MCF 10A (cell line): ENCODE measurements around the gene VPREB3. TPM values are rescaled to one million over a fixed set of nuclear protein-coding genes. Genes with fewer than 3 reads are reported as not detected.

Experiments
- BruUV-seq: library from RNA; stranded (reverse); fragments of 400-500 nt; replicated peaks from 2 replicates; lab custom pipeline; 2021; lab: Mats Ljungman, UMichigan
- CTCF ChIA-PET: fragments of 300-600 bp; sonication (Branson Sonifier 250); formaldehyde crosslinking; extraction: SDS; loops from one replicate; lab custom pipeline; 2021; ENCODE audit warnings: antibody characterized with exemption, inconsistent platforms; lab: Yijun Ruan, JAX
- POLR2A ChIA-PET: fragments of 300-600, 350-650 bp; sonication (Branson Sonifier 250); formaldehyde crosslinking; extraction: SDS; loops from one replicate; lab custom pipeline; 2020; ENCODE audit warnings: antibody characterized with exemption, inconsistent platforms; lab: Yijun Ruan, JAX
- DNase-seq: peaks from one replicate; pipeline ENCODE4 v3.0.0-alpha.2; 2018; ENCODE audit not compliant: unreplicated experiment
- H3K27ac Mint-ChIP-seq: one replicate; pipeline ENCODE4 v1.8.0; 2022; ENCODE audit warnings: mild to moderate bottlenecking, low read depth, mixed read lengths; ENCODE audit not compliant: unreplicated experiment
- H3K27me3 Mint-ChIP-seq: one replicate; pipeline ENCODE4 v1.8.0; 2022; ENCODE audit warnings: mixed read lengths; ENCODE audit not compliant: insufficient read depth, unreplicated experiment
- H3K36me3 Mint-ChIP-seq: one replicate; pipeline ENCODE4 v1.8.0; 2022; ENCODE audit warnings: mild to moderate bottlenecking, moderate library complexity, mixed read lengths; ENCODE audit not compliant: insufficient read depth, unreplicated experiment
- H3K4me1 Mint-ChIP-seq: one replicate; pipeline ENCODE4 v1.8.0; 2022; ENCODE audit warnings: mixed read lengths; ENCODE audit not compliant: insufficient read depth, unreplicated experiment
- H3K4me3 Mint-ChIP-seq: one replicate; pipeline ENCODE4 v1.8.0; 2022; ENCODE audit warnings: mild to moderate bottlenecking, moderate library complexity, mixed read lengths; ENCODE audit not compliant: unreplicated experiment
- H3K9me3 Mint-ChIP-seq: one replicate; pipeline ENCODE4 v1.8.0; 2022; ENCODE audit warnings: mixed read lengths; ENCODE audit not compliant: unreplicated experiment
- CTCF ChIP-seq: fragments of 200-600 bp; IDR thresholded peaks from one replicate; pipeline ENCODE4 v1.8.0; 2022; ENCODE audit warnings: antibody characterized with exemption, mild to moderate bottlenecking; ENCODE audit not compliant: unreplicated experiment
- intact Hi-C: fragments of 100-400 bp; cut with micrococcal nuclease; formaldehyde crosslinking; loops from 2 replicates; pipeline ENCODE4 v1.14.1; 2022
- total RNA-seq: library from RNA; stranded (reverse); gene quantifications from 2 replicates; pipeline ENCODE4 v1.2.3, GENCODE V29; 2022

VPREB3 gene
- total RNA-seq, 1 experiment from 2014 or later: not detected

GRCh38 chr22:23781511-23782183 is 27.4 kb upstream of the VPREB3 start:
- Mint-ChIP-seq H3K9me3 (no peaks in the 10 kb centered on the region), H3K4me3 (peak overlapping the region; percentile 38), H3K4me1 (peaks cover 13% of the 10 kb centered on the region), H3K27ac (peak overlapping the region; percentile 80), H3K36me3 (no peaks in the 10 kb centered on the region), H3K27me3 (no peaks in the 10 kb centered on the region)
- POLR2A ChIA-PET: interaction anchor here (0.6 to 2.0 kb wide), 7 partner anchors 10 to 523 kb away, joined by 3 to 8 read pairs (median 3); partner anchors contain the start of genes MIF, MMP11 and SLC2A11
- TF ChIP-seq CTCF: no peak
- intact Hi-C loops: no loop called here
- peak; percentile 93 for DNase-seq
- BruUV-seq: no TSS peak
- CTCF ChIA-PET: interaction anchor here (0.7 kb wide), 1 partner anchor 69 kb away, joined by 3 read pairs; no protein-coding TSS in a partner anchor

GRCh38 chr22:23781065-23781464 is 26.8 kb upstream of the VPREB3 start:
- DNase-seq: no peak
- no peaks in the 10 kb centered on the region for H3K9me3 Mint-ChIP-seq
- POLR2A ChIA-PET: interaction anchor here (0.6 to 2.0 kb wide), 7 partner anchors 9 to 522 kb away, joined by 3 to 8 read pairs (median 3); partner anchors contain the start of genes MIF, MMP11 and SLC2A11
- no TSS peak for BruUV-seq
- H3K4me1 Mint-ChIP-seq: peaks cover 13% of the 10 kb centered on the region
- no peaks in the 10 kb centered on the region for H3K36me3 Mint-ChIP-seq
- H3K4me3 Mint-ChIP-seq: peak overlapping the region; percentile 38
- H3K27me3 Mint-ChIP-seq: no peaks in the 10 kb centered on the region
- intact Hi-C loops: no loop called here
- no peak for TF ChIP-seq CTCF
- CTCF ChIA-PET: interaction anchor here (0.7 kb wide), 1 partner anchor 69 kb away, joined by 3 read pairs; no protein-coding TSS in a partner anchor
- peak overlapping the region; percentile 80 for H3K27ac Mint-ChIP-seq

- ChIA-PET CTCF (no interaction called here), POLR2A (interaction anchor here (1.6 kb wide), 1 partner anchor 8 kb away, joined by 8 read pairs; the partner anchor contains the start of gene MMP11)
- no TSS peak for BruUV-seq
- H3K4me1 Mint-ChIP-seq: peaks cover 13% of the 10 kb centered on the region
- H3K27ac Mint-ChIP-seq: no peak overlapping the region
- H3K4me3 Mint-ChIP-seq: no peak overlapping the region
- intact Hi-C loops: no loop called here
- no peaks in the 10 kb centered on the region for H3K27me3 Mint-ChIP-seq
- TF ChIP-seq CTCF: no peak
- no peaks in the 10 kb centered on the region for H3K36me3 Mint-ChIP-seq
- no peak for DNase-seq
- H3K9me3 Mint-ChIP-seq: no peaks in the 10 kb centered on the region
These were observed 26.0 kb upstream of the VPREB3 start for GRCh38 chr22:23780146-23780748.

GRCh38 chr22:23779731-23780130 is 25.5 kb upstream of the VPREB3 start:
- H3K36me3 Mint-ChIP-seq: no peaks in the 10 kb centered on the region
- POLR2A ChIA-PET: no interaction called here
- TF ChIP-seq CTCF: no peak
- no TSS peak for BruUV-seq
- no peak overlapping the region for H3K27ac Mint-ChIP-seq
- CTCF ChIA-PET: no interaction called here
- no peak overlapping the region for H3K4me3 Mint-ChIP-seq
- intact Hi-C loops: no loop called here
- DNase-seq: no peak
- peaks cover 16% of the 10 kb centered on the region for H3K4me1 Mint-ChIP-seq
- no peaks in the 10 kb centered on the region for H3K9me3 Mint-ChIP-seq
- no peaks in the 10 kb centered on the region for H3K27me3 Mint-ChIP-seq
